Upper lobe of left lung (tissue), 6 donors: ENCODE data around the gene TRPM8. TPM values are rescaled to one million over a fixed set of nuclear protein-coding genes. Genes with fewer than 3 reads are reported as not detected.
A peak's percentile ranks its signal among the peaks of the same experiment; 100 is the strongest.

Source experiments
- ATAC-seq, 2 donors: fragments of 200-7000 bp; cut with Tn5 transposase; one replicate each; pipeline ENCODE4 v1.9.1; 2022; ENCODE audit warnings: mild to moderate bottlenecking in 2 of 2, moderate library complexity in 2 of 2; ENCODE audit not compliant: low FRiP score in 2 of 2
- DNase-seq, 2 donors: peaks; one replicate each; pipeline ENCODE4 v3.0.0-alpha.2; 2019 to 2020
- H3K27ac ChIP-seq, 4 donors: fragments of 200-600 bp; sonication (generic); one replicate each; pipeline ENCODE4 v1.5.1; 2016 to 2019
- H3K27me3 ChIP-seq, 4 donors: fragments of 200-600 bp; sonication (generic); one replicate each; pipeline ENCODE4 v1.5.1; 2017 to 2019
- H3K36me3 ChIP-seq, 4 donors: fragments of 200-600 bp; sonication (generic); one replicate each; pipeline ENCODE4 v1.5.1; 2016 to 2019
- H3K4me1 ChIP-seq, 4 donors: fragments of 200-600 bp; sonication (generic); one replicate each; pipeline ENCODE4 v1.5.1; 2018 to 2019
- H3K4me3 ChIP-seq, 4 donors: fragments of 200-600 bp; sonication (generic); one replicate each; pipeline ENCODE4 v1.5.1; 2017 to 2019; ENCODE audit warnings: mild to moderate bottlenecking in 2 of 4, moderate library complexity in 1 of 4
- H3K9me3 ChIP-seq, 4 donors: fragments of 200-600 bp; sonication (generic); one replicate each; pipeline ENCODE4 v1.5.1; 2018 to 2019
- EP300 ChIP-seq, 4 donors: sonication (generic); formaldehyde crosslinking; IDR thresholded peaks; one replicate each; pipeline ENCODE4 v1.5.1; 2017; ENCODE audit warnings: antibody characterized with exemption in 4 of 4, control low read depth in 2 of 4
- POLR2A ChIP-seq, 4 donors: fragments of 450-650 bp; IDR thresholded peaks; one replicate each; pipeline ENCODE4 v1.5.1; 2016 to 2017; ENCODE audit warnings: antibody characterized with exemption in 4 of 4, mild to moderate bottlenecking in 2 of 4
- POLR2AphosphoS5 ChIP-seq, 2 donors: sonication (generic); formaldehyde crosslinking; IDR thresholded peaks; one replicate each; pipeline ENCODE4 v1.5.1; 2017; ENCODE audit warnings: antibody characterized with exemption in 2 of 2
- WGBS, 2 donors: methylation state at CpG; one replicate each; pipeline ENCODE4 v1.1.5; 2017 to 2018; 5-methylcytosine and 5-hydroxymethylcytosine counted together
- total RNA-seq, 6 donors: library from RNA; depleted of rRNA in 4 of 6; stranded (reverse); fragments of >200 nt in 4 of 6; gene quantifications; one replicate each; pipeline versions ENCODE4 v1.1.0 to v1.2.1, GENCODE V29; 2016 to 2021
- TF ChIP-seq, protein P1 (sequence below), 6 experiments: fragments of 450-650 bp in 4 of 6; fragments of 200-600 bp in 2 of 6; sonication (generic) in 2 of 6; IDR thresholded peaks; one replicate each; pipeline ENCODE4 v1.5.1; 2016 to 2019; ENCODE audit warnings: antibody characterized with exemption in 6 of 6
- donor health status: DM: no; HTN: no; CAD: no; lungs with moderate emphysema.
- donor health status: DM: no; HTN: yes; CAD: no; lungs with severe emphysema.

TRPM8 gene
- total RNA-seq, 6 donors from 2014 or later = 0.17 to 0.30 TPM; not detected in 4

DNA sequence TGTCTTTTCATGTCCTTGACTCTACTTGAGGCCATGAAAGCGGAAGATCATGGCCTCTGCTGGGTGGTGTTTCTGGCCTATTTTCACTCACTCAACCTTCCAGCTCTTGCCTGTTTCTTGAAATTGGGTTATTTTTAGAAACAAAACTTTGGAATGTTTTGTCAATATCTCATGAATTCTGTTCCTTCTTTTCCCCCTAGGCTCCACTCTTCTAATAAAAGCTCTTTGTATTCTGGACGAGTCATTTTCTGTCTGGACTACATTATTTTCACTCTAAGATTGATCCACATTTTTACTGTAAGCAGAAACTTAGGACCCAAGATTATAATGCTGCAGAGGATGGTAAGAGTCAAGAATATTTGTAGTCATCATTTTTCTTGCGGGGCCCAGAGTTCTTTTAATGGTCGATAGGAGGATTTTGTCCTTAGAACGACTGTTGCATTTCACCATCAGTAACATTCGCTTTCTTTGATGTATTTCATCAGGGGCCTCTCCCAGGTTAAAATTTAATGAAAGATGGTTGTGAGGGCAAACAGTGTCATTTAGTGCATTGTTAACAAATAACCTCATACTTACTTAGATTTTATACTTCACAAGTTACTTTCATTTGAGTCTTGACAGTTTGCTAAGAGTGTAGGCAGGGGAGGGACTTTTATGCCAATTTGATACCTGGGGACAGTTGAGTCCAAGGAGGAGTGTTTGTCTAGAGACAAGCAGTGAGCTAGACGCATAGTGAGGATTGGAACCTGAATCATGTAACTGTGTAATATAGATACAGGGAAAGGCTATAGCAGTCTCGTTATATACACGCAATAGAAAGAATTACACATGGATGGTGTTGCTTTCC lies 64.6 kb downstream of the TRPM8 start:
- no peaks in the 10 kb centered on the region for H3K36me3 ChIP-seq
- no peaks in the 10 kb centered on the region for H3K4me1 ChIP-seq
- ATAC-seq (no peak), DNase-seq (no peak)
- H3K4me3 ChIP-seq = no peak overlapping the region
- TF ChIP-seq EP300 (IDR thresholded peaks at IDR 0.05) = no peak
- TF ChIP-seq, protein P1, sequence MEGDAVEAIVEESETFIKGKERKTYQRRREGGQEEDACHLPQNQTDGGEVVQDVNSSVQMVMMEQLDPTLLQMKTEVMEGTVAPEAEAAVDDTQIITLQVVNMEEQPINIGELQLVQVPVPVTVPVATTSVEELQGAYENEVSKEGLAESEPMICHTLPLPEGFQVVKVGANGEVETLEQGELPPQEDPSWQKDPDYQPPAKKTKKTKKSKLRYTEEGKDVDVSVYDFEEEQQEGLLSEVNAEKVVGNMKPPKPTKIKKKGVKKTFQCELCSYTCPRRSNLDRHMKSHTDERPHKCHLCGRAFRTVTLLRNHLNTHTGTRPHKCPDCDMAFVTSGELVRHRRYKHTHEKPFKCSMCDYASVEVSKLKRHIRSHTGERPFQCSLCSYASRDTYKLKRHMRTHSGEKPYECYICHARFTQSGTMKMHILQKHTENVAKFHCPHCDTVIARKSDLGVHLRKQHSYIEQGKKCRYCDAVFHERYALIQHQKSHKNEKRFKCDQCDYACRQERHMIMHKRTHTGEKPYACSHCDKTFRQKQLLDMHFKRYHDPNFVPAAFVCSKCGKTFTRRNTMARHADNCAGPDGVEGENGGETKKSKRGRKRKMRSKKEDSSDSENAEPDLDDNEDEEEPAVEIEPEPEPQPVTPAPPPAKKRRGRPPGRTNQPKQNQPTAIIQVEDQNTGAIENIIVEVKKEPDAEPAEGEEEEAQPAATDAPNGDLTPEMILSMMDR (IDR thresholded peaks at IDR 0.05) = no peak
- TF ChIP-seq POLR2A (IDR thresholded peaks at IDR 0.05) = no peak
- TF ChIP-seq POLR2AphosphoS5 (IDR thresholded peaks at IDR 0.05) = no peak
- WGBS, 2 donors = 82% methylated on average over 9 of the region's 9 CpGs
- no peaks in the 10 kb centered on the region for H3K9me3 ChIP-seq
- H3K27me3 ChIP-seq = no peaks in the 10 kb centered on the region
- no peak overlapping the region for H3K27ac ChIP-seq

DNA sequence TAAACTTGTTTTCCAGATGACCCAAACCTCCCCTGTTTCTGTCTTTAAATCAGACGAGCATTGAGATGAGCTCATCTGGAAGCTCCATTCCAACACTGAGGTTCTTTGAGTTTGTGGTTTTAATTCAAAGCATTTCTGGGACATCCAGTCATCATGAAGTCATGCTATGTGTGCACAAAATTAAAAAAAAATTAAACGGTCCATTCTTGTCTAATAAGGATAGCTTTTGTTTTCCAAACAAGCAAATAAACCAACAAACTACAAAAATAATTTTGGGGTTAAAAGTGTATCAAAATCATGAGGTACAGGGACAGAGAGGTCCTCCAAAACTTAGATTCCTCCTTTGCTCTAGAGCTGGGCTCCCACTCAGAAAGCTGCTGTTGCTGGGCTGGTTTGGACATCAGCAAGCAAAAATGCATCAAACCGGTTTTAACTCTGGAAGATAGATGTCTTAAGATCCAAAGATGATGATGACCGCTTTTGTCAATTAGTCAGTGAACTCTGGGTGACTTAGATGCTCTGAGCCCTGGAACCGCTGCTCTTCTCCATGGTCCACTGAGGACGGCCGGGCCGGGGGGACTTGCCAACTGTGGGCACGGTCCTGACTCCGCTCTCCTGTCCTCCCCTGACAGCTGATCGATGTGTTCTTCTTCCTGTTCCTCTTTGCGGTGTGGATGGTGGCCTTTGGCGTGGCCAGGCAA lies 65.4 kb downstream of the TRPM8 start:
- H3K27ac ChIP-seq = no peak overlapping the region
- WGBS, 2 donors = 83 to 90% methylated on average over 13 of the region's 13 CpGs

DNA sequence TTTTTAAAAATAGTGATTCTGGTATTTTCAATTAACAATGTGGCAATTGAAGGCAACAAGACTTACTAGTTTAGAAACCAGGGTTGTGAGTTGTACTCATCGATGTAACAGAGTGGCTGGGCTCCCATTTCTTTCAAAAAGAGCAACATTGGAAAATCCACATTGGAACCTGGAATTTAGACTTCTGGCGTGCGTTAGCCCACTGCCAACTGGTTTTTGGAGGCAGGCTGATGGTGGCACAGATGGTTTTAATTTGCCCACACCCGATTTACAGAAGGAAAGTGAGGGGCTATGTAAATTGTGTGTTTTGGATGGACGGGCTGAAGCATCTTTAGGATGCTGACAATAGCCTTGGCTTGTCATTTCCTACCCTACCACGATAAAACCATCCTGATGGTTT lies 66.3 kb downstream of the TRPM8 start:
- ATAC-seq = no peak
- DNase-seq = no peak
- Histone ChIP-seq H3K4me1 (no peaks in the 10 kb centered on the region), H3K36me3 (no peaks in the 10 kb centered on the region), H3K27ac (no peak overlapping the region), H3K9me3 (no peaks in the 10 kb centered on the region), H3K4me3 (no peak overlapping the region), H3K27me3 (no peaks in the 10 kb centered on the region)
- 83 to 89% methylated on average over 6 of the region's 6 CpGs for WGBS, 2 donors
- TF ChIP-seq POLR2AphosphoS5 (IDR thresholded peaks at IDR 0.05) (no peak), POLR2A (IDR thresholded peaks at IDR 0.05) (no peak), EP300 (IDR thresholded peaks at IDR 0.05) (no peak)
- TF ChIP-seq, protein P1 (IDR thresholded peaks at IDR 0.05) = no peak

More for the DNA sequence above, 65.4 kb downstream of the TRPM8 start:
- TF ChIP-seq, protein P1 (IDR thresholded peaks at IDR 0.05) = no peak
- TF ChIP-seq EP300 (IDR thresholded peaks at IDR 0.05) = no peak
- no peak for TF ChIP-seq POLR2A (IDR thresholded peaks at IDR 0.05)
- no peak for TF ChIP-seq POLR2AphosphoS5 (IDR thresholded peaks at IDR 0.05)
- ATAC-seq (peak in 1 of 2 donors; percentile 88), DNase-seq (peak in 1 of 2 donors; percentile 67)
- H3K4me1 ChIP-seq = no peaks in the 10 kb centered on the region
- H3K36me3 ChIP-seq = no peaks in the 10 kb centered on the region
- H3K4me3 ChIP-seq = no peak overlapping the region
- no peaks in the 10 kb centered on the region for H3K27me3 ChIP-seq
- H3K9me3 ChIP-seq = no peaks in the 10 kb centered on the region

DNA sequence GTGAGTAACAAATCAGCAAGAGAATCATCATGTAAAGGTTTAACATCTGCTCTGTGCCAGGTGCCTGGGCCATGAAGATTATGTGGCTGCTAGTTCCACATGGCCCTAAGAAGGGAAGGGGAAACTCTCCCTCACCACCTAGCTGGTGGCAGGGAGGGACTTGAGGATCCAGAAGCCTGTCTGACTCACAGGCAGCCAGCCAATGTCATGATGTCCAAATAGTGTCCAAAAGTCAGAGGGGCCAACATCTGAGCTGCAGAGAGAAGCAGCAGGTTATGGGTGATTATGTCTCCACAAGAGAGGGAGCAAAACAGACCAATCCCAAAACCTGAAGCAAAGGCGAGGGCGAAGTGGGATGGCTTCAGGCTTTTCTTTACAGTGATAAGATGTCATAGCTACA lies 71.4 kb downstream of the TRPM8 start:
- 93 to 96% methylated on average over 2 of the region's 2 CpGs for WGBS, 2 donors
- no peaks in the 10 kb centered on the region for H3K36me3 ChIP-seq
- no peaks in the 10 kb centered on the region for H3K9me3 ChIP-seq
- H3K27me3 ChIP-seq = no peaks in the 10 kb centered on the region
- ATAC-seq (no peak), DNase-seq (no peak)
- H3K4me3 ChIP-seq = no peak overlapping the region
- TF ChIP-seq POLR2AphosphoS5 (IDR thresholded peaks at IDR 0.05) (no peak), POLR2A (IDR thresholded peaks at IDR 0.05) (no peak), EP300 (IDR thresholded peaks at IDR 0.05) (no peak)
- TF ChIP-seq, protein P1 (IDR thresholded peaks at IDR 0.05) = no peak
- H3K27ac ChIP-seq = no peak overlapping the region
- H3K4me1 ChIP-seq = no peaks in the 10 kb centered on the region
